Lower lobe of right lung (tissue), 2 donors: ENCODE results near the gene FGD2. TPM values are rescaled to one million over a fixed set of nuclear protein-coding genes. Genes with fewer than 3 reads are reported as not detected.

Source experiments
- ATAC-seq, 2 donors: fragments of 200-7000 bp; cut with Tn5 transposase; one replicate each; pipeline ENCODE4 v1.9.1; 2020 to 2022; ENCODE audit warnings: mild to moderate bottlenecking in 2 of 2, moderate library complexity in 2 of 2
- DNase-seq: peaks from one replicate; pipeline ENCODE4 v3.0.0-alpha.2; 2020
- H3K27ac ChIP-seq: fragments of 200-600 bp; one replicate; pipeline ENCODE4 v1.8.0; 2022
- H3K27me3 ChIP-seq: fragments of 200-600 bp; one replicate; pipeline ENCODE4 v1.8.0; 2022; ENCODE audit warnings: low read depth
- H3K36me3 ChIP-seq: fragments of 200-600 bp; one replicate; pipeline ENCODE4 v1.8.0; 2022; ENCODE audit warnings: mild to moderate bottlenecking
- H3K4me1 ChIP-seq: fragments of 200-600 bp; one replicate; pipeline ENCODE4 v1.8.0; 2022
- H3K4me3 ChIP-seq: fragments of 200-600 bp; one replicate; pipeline ENCODE4 v1.8.0; 2022; ENCODE audit warnings: mild to moderate bottlenecking
- H3K9me3 ChIP-seq: fragments of 200-600 bp; one replicate; pipeline ENCODE4 v1.8.0; 2022
- CTCF ChIP-seq: fragments of 200-600 bp; IDR thresholded peaks from one replicate; pipeline ENCODE4 v1.8.0; 2022; ENCODE audit warnings: antibody characterized with exemption, mild to moderate bottlenecking
- intact Hi-C: fragments of 100-400 bp; cut with DNase I; formaldehyde crosslinking; loops from one replicate; pipeline ENCODE4 v1.11.0; 2022
- total RNA-seq: library from RNA; stranded (reverse); fragmentation: NEBNext Ultra II Directional; extraction: Animal tissue kit (Norgen Biotek cat#: 25700); gene quantifications from one replicate; pipeline ENCODE4 v1.2.1, GENCODE V29; 2021
- donor health status: DM: no; HTN: yes; CAD: no; lungs with severe emphysema.

Gene FGD2
- total RNA-seq, 1 donor from 2014 or later = 103 TPM

- no peak for DNase-seq
Measured at GRCh38 chr6:37006793-37007339, 1.4 kb downstream of the FGD2 start.

GRCh38 chr6:37007340-37008043 lies 2.0 kb downstream of the FGD2 start:
- H3K4me3 ChIP-seq = peak overlapping the region; percentile 58

More at GRCh38 chr6:37006793-37007339, 1.4 kb downstream of the FGD2 start:
- Histone ChIP-seq H3K27me3 (no peaks in the 10 kb centered on the region), H3K27ac (peak overlapping the region; percentile 51), H3K4me3 (peak overlapping the region; percentile 58), H3K9me3 (no peaks in the 10 kb centered on the region), H3K36me3 (peaks cover 16% of the 10 kb centered on the region), H3K4me1 (no peaks in the 10 kb centered on the region)
- intact Hi-C loops = no loop called here
- TF ChIP-seq CTCF = no peak
- peak in 1 of 2 donors; percentile 14 for ATAC-seq

GRCh38 chr6:37008484-37009465 lies 3.3 kb downstream of the FGD2 start:
- TF ChIP-seq CTCF = no peak
- H3K4me3 ChIP-seq = no peak overlapping the region
- peak overlapping the region; percentile 51 for H3K27ac ChIP-seq

More at GRCh38 chr6:37007340-37008043, 2.0 kb downstream of the FGD2 start:
- Histone ChIP-seq H3K27ac (peak overlapping the region; percentile 51), H3K27me3 (no peaks in the 10 kb centered on the region), H3K4me1 (no peaks in the 10 kb centered on the region), H3K9me3 (no peaks in the 10 kb centered on the region), H3K36me3 (peaks cover 18% of the 10 kb centered on the region)
- TF ChIP-seq CTCF = no peak
- intact Hi-C loops = no loop called here
- ATAC-seq (peak; percentile 56 to 73), DNase-seq (peak; percentile 64)

GRCh38 chr6:37010402-37010892 lies 5.0 kb downstream of the FGD2 start:
- intact Hi-C loops = no loop called here
- DNase-seq = no peak
- Histone ChIP-seq H3K9me3 (no peaks in the 10 kb centered on the region), H3K27me3 (no peaks in the 10 kb centered on the region), H3K27ac (no peak overlapping the region), H3K4me3 (no peak overlapping the region), H3K4me1 (no peaks in the 10 kb centered on the region), H3K36me3 (peaks cover 41% of the 10 kb centered on the region)
- no peak for ATAC-seq
- no peak for TF ChIP-seq CTCF

More at GRCh38 chr6:37008484-37009465, 3.3 kb downstream of the FGD2 start:
- ATAC-seq (peak; percentile 44 to 53), DNase-seq (no peak)
- Histone ChIP-seq H3K9me3 (no peaks in the 10 kb centered on the region), H3K4me1 (no peaks in the 10 kb centered on the region), H3K36me3 (peaks cover 25% of the 10 kb centered on the region), H3K27me3 (no peaks in the 10 kb centered on the region)
- intact Hi-C loops = no loop called here
